Astrocyte (in vitro differentiated cells and primary cell): Measurements from ENCODE around the gene WRAP53.

Source experiments
- CTCF ChIP-seq: IDR thresholded peaks from 2 replicates; pipeline ENCODE4 v1.5.1; 2011; ENCODE audit warnings: low read depth, mild to moderate bottlenecking, inconsistent platforms, low read length, moderate library complexity; ENCODE audit not compliant: insufficient read depth
- EZH2 ChIP-seq: IDR thresholded peaks from 2 replicates; pipeline ENCODE4 v1.6.1; 2012; ENCODE audit warnings: mild to moderate bottlenecking, low read length, inconsistent platforms; ENCODE audit not compliant: insufficient read depth

- no peak for TF ChIP-seq CTCF
- no peak for TF ChIP-seq EZH2
Observed at GRCh38 chr17:7697828-7698588, 9.7 kb downstream of the WRAP53 start.
